ENCODE measurements around the gene GNAS. TPM values are rescaled to one million over a fixed set of nuclear protein-coding genes. Genes with fewer than 3 reads are reported as not detected.

GNAS gene
- total and polyA plus RNA-seq, 10 of the 15 experiments (the other 5 are each of a cell fraction or from before 2014, with no cell fraction given) = 209 to 950 (median 394) TPM

- TF ChIP-seq MTA2 (IDR thresholded peaks at IDR 0.05; ENCODE audit: low read depth) (peak; percentile 96), EED (IDR thresholded peaks at IDR 0.05; ENCODE audit: low read depth) (peak; percentile 48; the same call in 1 of the 2 replicates), ELK1 (IDR thresholded peaks at IDR 0.05; ENCODE audit: low read depth, low read length) (no peak), CREB1 (IDR thresholded peaks at IDR 0.05; ENCODE audit: low read depth) (peak; percentile 50; the same call in 1 of the 2 replicates), MTA3 (IDR thresholded peaks at IDR 0.05; ENCODE audit: borderline replicate concordance, low read length) (peak; percentile 86; the same call in 1 of the 2 replicates), USF1 (IDR thresholded peaks at IDR 0.05; ENCODE audit: borderline replicate concordance, extremely low read length, insufficient read depth, low read depth, low read length) (no peak), NR2F1 (conservative IDR thresholded peaks at IDR 0.05) (no peak; the same call in 1 of the 2 replicates), SP1 (IDR thresholded peaks at IDR 0.05; ENCODE audit: low read depth, low read length) (peak; percentile 91), NBN (IDR thresholded peaks at IDR 0.05) (peak; percentile 88), RFX5 (IDR thresholded peaks at IDR 0.05; ENCODE audit: low read depth, low read length) (peak; percentile 94), PAX5 (IDR thresholded peaks at IDR 0.05; ENCODE audit: borderline replicate concordance, low read depth, low read length) (no peak), MEF2B (IDR thresholded peaks at IDR 0.05; ENCODE audit: partially characterized antibody, poor library complexity, severe bottlenecking) (peak; percentile 99), IKZF1 (conservative IDR thresholded peaks at IDR 0.05) (0 out of 2 replicates have a peak, but pooled peaks have one; percentile 44), IRF5 (IDR thresholded peaks at IDR 0.05; ENCODE audit: borderline replicate concordance) (no peak), SIN3A (IDR thresholded peaks at IDR 0.05; ENCODE audit: low read depth, low read length) (no peak), BACH1 (IDR thresholded peaks at IDR 0.05; ENCODE audit: borderline replicate concordance) (no peak), ATF2 (IDR thresholded peaks at IDR 0.05; ENCODE audit: low read length) (0 out of 2 replicates have a peak, but pooled peaks have one; percentile 83), RELB (IDR thresholded peaks at IDR 0.05; ENCODE audit: low read depth) (peak; percentile 74), TBL1XR1 (IDR thresholded peaks at IDR 0.05; ENCODE audit: low read depth, low read length) (peak; percentile 97), STAT3 (IDR thresholded peaks at IDR 0.05; ENCODE audit: low read depth, low read length) (no peak; the same call in 1 of the 2 replicates), ASH2L (IDR thresholded peaks at IDR 0.05; ENCODE audit: borderline replicate concordance, low read depth) (peak; percentile 91; the same call in 1 of the 2 replicates), ATF3 (IDR thresholded peaks at IDR 0.05; ENCODE audit: borderline replicate concordance, extremely low read depth, low read depth, low read length) (no peak)
Measured at GRCh38 chr20:58907320-58908137, 55.0 kb downstream of the GNAS start (continued).
